ENCODE data around the gene TAGLN2. TPM values are rescaled to one million over a fixed set of nuclear protein-coding genes. Genes with fewer than 3 reads are reported as not detected.

Gene TAGLN2
- polyA plus RNA-seq, 2 of the 4 experiments (the other 2 are of a cell fraction) = 536 to 811 TPM

- Histone ChIP-seq H3K9me3 (no peaks in the 10 kb centered on the region), H3K27ac (peak overlapping the region; percentile 53 to 70), H3K4me3 (no peak overlapping the region), H3K4me1 (peaks cover 39% of the 10 kb centered on the region), H3K4me2 (peak overlapping the region; percentile 62)
- CTCF ChIA-PET = interaction anchor here (1.3 to 5.8 kb wide), 5 partner anchors 8 to 125 kb away, joined by 3 to 64 read pairs (median 7); partner anchors contain the start of gene FCRL6
- TF ChIP-seq ESRRA (IDR thresholded peaks at IDR 0.05; ENCODE audit: borderline replicate concordance, low read length) (no peak), FOSB (CRISPR knock-in tag; IDR thresholded peaks at IDR 0.05) (no peak), JUNB (IDR thresholded peaks at IDR 0.05) (no peak), HOXB13 (CRISPR knock-in tag; IDR thresholded peaks at IDR 0.05; ENCODE audit: low read depth) (no peak), SREBF2 (IDR thresholded peaks at IDR 0.05) (no peak), KDM1A (IDR thresholded peaks at IDR 0.05; ENCODE audit: low read depth) (no peak), CHD4 (IDR thresholded peaks at IDR 0.05; ENCODE audit: borderline replicate concordance) (no peak), CEBPB (IDR thresholded peaks at IDR 0.05) (peak; percentile 35 to 55; a peak in 2 of 4 replicates), MAFK (IDR thresholded peaks at IDR 0.05; ENCODE audit: partially characterized antibody) (peak; percentile 65), BHLHE40 (IDR thresholded peaks at IDR 0.05; ENCODE audit: low read depth, low read length) (no peak), RFX5 (IDR thresholded peaks at IDR 0.05) (no peak), FOSL2 (IDR thresholded peaks at IDR 0.05) (no peak), FOSL2 (CRISPR knock-in tag; IDR thresholded peaks at IDR 0.05) (peak; percentile 26; the same call in 1 of the 2 replicates), ELK1 (IDR thresholded peaks at IDR 0.05; ENCODE audit: low read depth, low read length) (no peak)
- DNase-seq (ENCODE audit: low read depth in 1 of 2, low spot score in 1 of 2) = peak; percentile 28 to 51
- no peak for FAIRE-seq
- WGBS (ENCODE audit: missing lambda C conversion rate) = 77% methylated on average over 2 of the region's 2 CpGs
- POLR2A ChIA-PET = interaction anchor here (1.1 kb wide), 1 partner anchor 102 kb away, joined by 3 read pairs; the partner anchor contains the start of gene DUSP23
- peak; percentile 39 to 41; a peak in 4 of 6 replicates for ATAC-seq
These were observed 42.8 kb downstream of the TAGLN2 start for GRCh38 chr1:159882527-159882862.

GRCh38 chr1:159881622-159882526, 43.4 kb downstream of the TAGLN2 start:
- no peaks in the 10 kb centered on the region for H3K9me3 ChIP-seq
- ChIA-PET CTCF (interaction anchor here (0.6 to 5.8 kb wide), 7 partner anchors 9 to 125 kb away, joined by 3 to 64 read pairs (median 4); partner anchors contain the start of genes DUSP23 and FCRL6), POLR2A (interaction anchor here (1.1 kb wide), 1 partner anchor 101 kb away, joined by 3 read pairs; the partner anchor contains the start of gene DUSP23)
- ATAC-seq (peak; percentile 94), DNase-seq (ENCODE audit: low read depth in 1 of 2, low spot score in 1 of 2) (peak; percentile 90 to 95), FAIRE-seq (peak; percentile 54)
- H3K4me2 ChIP-seq = peak overlapping the region; percentile 62
- peaks cover 39% of the 10 kb centered on the region for H3K4me1 ChIP-seq
- WGBS (ENCODE audit: missing lambda C conversion rate) = 34% methylated on average over 6 of the region's 6 CpGs
- no peak overlapping the region for H3K4me3 ChIP-seq
- peak overlapping the region; percentile 53 to 70 for H3K27ac ChIP-seq
- TF ChIP-seq RCOR1 (IDR thresholded peaks at IDR 0.05; ENCODE audit: low read depth, low read length) (no peak), REST (IDR thresholded peaks at IDR 0.05) (no peak), RFX5 (IDR thresholded peaks at IDR 0.05) (no peak), MYC (IDR thresholded peaks at IDR 0.05; ENCODE audit: borderline replicate concordance, low read length) (peak; percentile 82; the same call in 1 of the 2 replicates), FOXS1 (CRISPR knock-in tag; IDR thresholded peaks at IDR 0.05) (no peak), JUNB (IDR thresholded peaks at IDR 0.05) (peak; percentile 62), BCL3 (IDR thresholded peaks at IDR 0.05) (no peak), ZFP36 (IDR thresholded peaks at IDR 0.05; ENCODE audit: borderline replicate concordance, partially characterized antibody) (no peak), ZC3H11A (IDR thresholded peaks at IDR 0.05) (no peak), BHLHE40 (IDR thresholded peaks at IDR 0.05; ENCODE audit: low read depth, low read length) (no peak), FOSL2 (IDR thresholded peaks at IDR 0.05) (peak; percentile 75), FOSL2 (CRISPR knock-in tag; IDR thresholded peaks at IDR 0.05) (peak; percentile 90), MAFK (IDR thresholded peaks at IDR 0.05; ENCODE audit: partially characterized antibody) (no peak), KDM1A (IDR thresholded peaks at IDR 0.05; ENCODE audit: low read depth) (no peak), PBX3 (IDR thresholded peaks at IDR 0.05) (no peak), ZSCAN20 (CRISPR knock-in tag; IDR thresholded peaks at IDR 0.05) (no peak), POLR2A (IDR thresholded peaks at IDR 0.05; ENCODE audit: low read length) (no peak), FOSB (CRISPR knock-in tag; IDR thresholded peaks at IDR 0.05) (no peak), HOXB13 (CRISPR knock-in tag; IDR thresholded peaks at IDR 0.05; ENCODE audit: low read depth) (no peak), USF2 (IDR thresholded peaks at IDR 0.05) (peak; percentile 2; the same call in 1 of the 2 replicates), HOXB5 (CRISPR knock-in tag; IDR thresholded peaks at IDR 0.05) (no peak), CBX8 (IDR thresholded peaks at IDR 0.05) (no peak)

Measured in A549 (cell line).